ENCODE results near the gene TUBE1. TPM values are rescaled to one million over a fixed set of nuclear protein-coding genes. Genes with fewer than 3 reads are reported as not detected.

TUBE1 gene
- total and polyA plus RNA-seq, 9 donors, result 16.0 to 53.0 (median 25.9) TPM

GRCh38 chr6:112122756-112123155, 35.5 kb upstream of the TUBE1 start:
- no peaks in the 10 kb centered on the region for H3K36me3 ChIP-seq
- 93 to 95% (median 94%) methylated on average over 2 of the region's 2 CpGs for WGBS, 3 donors

GRCh38 chr6:112118034-112118433, 30.8 kb upstream of the TUBE1 start:
- intact Hi-C loops (cut with DNase I), result no loop called here
- Histone ChIP-seq H3K36me3 (no peaks in the 10 kb centered on the region), H3K9me3 (no peaks in the 10 kb centered on the region), H3K4me1 (ENCODE audit: insufficient read depth) (peaks cover 3% of the 10 kb centered on the region), H3K27me3 (no peaks in the 10 kb centered on the region), H3K27ac (no peak overlapping the region), H3K4me3 (no peak overlapping the region)
- DNase-seq, result no peak
- TF ChIP-seq CTCF (IDR thresholded peaks at IDR 0.05), result no peak
- TF ChIP-seq POLR2A (IDR thresholded peaks at IDR 0.05), result no peak

More at GRCh38 chr6:112122756-112123155, 35.5 kb upstream of the TUBE1 start:
- intact Hi-C loops (cut with DNase I), result no loop called here
- TF ChIP-seq CTCF (IDR thresholded peaks at IDR 0.05), result no peak
- no peak for TF ChIP-seq POLR2A (IDR thresholded peaks at IDR 0.05)
- no peak for TF ChIP-seq EP300 (IDR thresholded peaks at IDR 0.05)
- no peaks in the 10 kb centered on the region for H3K4me1 ChIP-seq (ENCODE audit: insufficient read depth)
- no peak overlapping the region for H3K27ac ChIP-seq
- DNase-seq, result no peak
- no peaks in the 10 kb centered on the region for H3K27me3 ChIP-seq
- H3K9me3 ChIP-seq, result no peaks in the 10 kb centered on the region
- no peak overlapping the region for H3K4me3 ChIP-seq

- Histone ChIP-seq H3K36me3 (no peaks in the 10 kb centered on the region), H3K9me3 (no peaks in the 10 kb centered on the region), H3K4me1 (ENCODE audit: insufficient read depth) (peaks cover 3% of the 10 kb centered on the region), H3K27me3 (no peaks in the 10 kb centered on the region), H3K27ac (no peak overlapping the region), H3K4me3 (no peak overlapping the region)
- 71 to 83% (median 74%) methylated on average over 1 of the region's 1 CpG for WGBS, 3 donors
- TF ChIP-seq CTCF (IDR thresholded peaks at IDR 0.05) (no peak), POLR2A (IDR thresholded peaks at IDR 0.05) (no peak), EP300 (IDR thresholded peaks at IDR 0.05) (no peak)
- DNase-seq, result no peak
- intact Hi-C loops (cut with DNase I), result no loop called here
Observed at GRCh38 chr6:112117554-112117953, 30.3 kb upstream of the TUBE1 start.

GRCh38 chr6:112116221-112116620, 28.9 kb upstream of the TUBE1 start:
- Histone ChIP-seq H3K4me3 (no peak overlapping the region), H3K4me1 (ENCODE audit: insufficient read depth) (peaks cover 3% of the 10 kb centered on the region), H3K9me3 (no peaks in the 10 kb centered on the region), H3K27ac (no peak overlapping the region), H3K36me3 (no peaks in the 10 kb centered on the region), H3K27me3 (no peaks in the 10 kb centered on the region)
- no peak for DNase-seq
- WGBS, 3 donors, result 86 to 92% (median 91%) methylated on average over 1 of the region's 1 CpG
- no peak for TF ChIP-seq POLR2A (IDR thresholded peaks at IDR 0.05)
- no peak for TF ChIP-seq CTCF (IDR thresholded peaks at IDR 0.05)
- no peak for TF ChIP-seq EP300 (IDR thresholded peaks at IDR 0.05)
- intact Hi-C loops (cut with DNase I), result no loop called here

All from ovary (tissue), 9 donors.